HEK293 (cell line): ENCODE measurements around the gene VRK1.

Source experiments
- CTCF ChIP-seq: fragments of 450-650 bp; formaldehyde crosslinking; IDR thresholded peaks from 2 replicates; pipeline ENCODE4 v1.5.1; 2016; ENCODE audit warnings: missing biosample characterization, missing genetic modification characterization
- HOXA7 ChIP-seq: sonication (generic); formaldehyde crosslinking; IDR thresholded peaks from 2 replicates; pipeline ENCODE4 v1.8.1; 2022; ENCODE audit warnings: missing genetic modification reagents, borderline replicate concordance
- ZBTB7A ChIP-seq: fragments of 450-650 bp; formaldehyde crosslinking; IDR thresholded peaks from 2 replicates; pipeline ENCODE4 v1.5.1; 2016; ENCODE audit warnings: low read depth, missing biosample characterization, missing genetic modification characterization
- ZNF157 ChIP-seq: fragments of 450-650 bp; formaldehyde crosslinking; IDR thresholded peaks from 2 replicates; pipeline ENCODE4 v1.5.1; 2016; ENCODE audit warnings: missing biosample characterization, missing genetic modification characterization
- ZNF580 ChIP-seq: fragments of 450-650 bp; formaldehyde crosslinking; IDR thresholded peaks from 2 replicates; pipeline ENCODE4 v1.5.1; 2016; ENCODE audit warnings: missing biosample characterization, missing genetic modification characterization
- ZSCAN23 ChIP-seq: fragments of 450-650 bp; formaldehyde crosslinking; IDR thresholded peaks from 2 replicates; pipeline ENCODE4 v1.5.1; 2016; ENCODE audit warnings: missing biosample characterization, missing genetic modification characterization

- TF ChIP-seq ZNF580 (no peak), ZBTB7A (tag by site-specific recombination) (no peak), CTCF (no peak), HOXA7 (no peak), ZSCAN23 (tag by site-specific recombination) (no peak), ZNF157 (tag by site-specific recombination) (no peak)
Measured at GRCh38 chr14:96811985-96812667, 14.9 kb downstream of the VRK1 start.
